GF-D8 (cell line): Measurements from ENCODE around the gene CCDC102B.
"Not testable (repeated sequence)": the region's sequence is repeated elsewhere in the genome, so short reads cannot be mapped to it uniquely, and the experiment has no call there.

Experiments used
- DNase-seq: peaks from one replicate; lab custom pipeline; 2025; lab: John Stamatoyannopoulos, UW

Gene CCDC102B

DNA sequence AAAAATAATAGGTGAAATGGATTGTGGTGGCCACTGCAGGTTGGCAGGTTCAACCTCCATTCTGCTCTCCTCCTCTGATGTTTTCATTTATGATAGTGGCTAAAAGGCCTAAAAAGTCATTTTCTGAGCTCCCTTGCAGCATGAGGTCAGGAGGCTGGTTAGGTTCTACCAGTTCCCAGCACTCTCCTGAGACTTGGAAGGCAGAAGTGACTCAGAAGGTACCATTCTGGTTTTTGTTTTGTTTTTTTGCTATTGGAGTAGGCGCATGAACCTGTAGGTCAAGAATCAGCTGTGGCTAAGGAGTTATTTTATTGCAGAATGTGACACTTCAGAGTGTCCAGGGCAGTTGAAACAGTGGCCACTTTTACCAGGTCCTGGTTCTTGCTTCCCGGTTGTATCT, 181.9 kb downstream of the CCDC102B start:
- DNase-seq: no peak

DNA sequence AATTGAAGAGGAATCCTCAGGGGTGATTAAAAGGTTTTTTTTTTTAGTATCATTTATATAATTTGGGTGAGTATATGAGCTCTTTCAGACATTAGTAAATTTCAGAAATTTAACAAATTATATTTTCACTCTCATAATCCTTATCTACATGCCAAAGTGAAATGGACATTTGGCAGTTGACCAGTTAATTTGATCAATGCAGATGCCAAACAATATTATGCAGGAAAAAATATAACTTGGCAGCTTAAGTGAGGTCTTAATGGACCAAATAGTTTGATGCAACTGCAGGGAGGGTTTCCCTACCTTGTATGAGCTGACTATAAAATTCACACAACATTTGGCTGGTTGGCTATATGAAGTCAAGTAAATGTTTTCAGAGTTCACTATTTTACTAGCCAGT, 185.2 kb downstream of the CCDC102B start:
- DNase-seq: no peak

DNA sequence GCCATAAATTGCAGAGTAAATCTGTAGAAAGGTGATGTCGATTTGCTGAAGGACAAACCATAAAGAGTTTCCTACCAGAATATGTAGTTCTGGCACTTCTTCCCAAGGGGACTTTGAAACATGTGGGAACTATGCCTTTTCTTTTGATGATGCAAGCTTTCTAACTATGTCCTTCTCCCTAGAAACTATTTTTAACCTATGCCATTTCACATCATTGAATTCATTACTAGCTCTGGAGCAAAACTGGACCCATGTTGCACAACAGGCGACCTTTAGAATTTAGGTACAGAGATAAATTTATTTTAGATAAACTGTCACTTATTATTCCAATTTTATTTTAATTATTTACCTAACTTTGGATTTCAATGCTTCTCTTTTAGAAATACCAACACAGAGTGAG, 186.5 kb downstream of the CCDC102B start:
- no peak for DNase-seq

DNA sequence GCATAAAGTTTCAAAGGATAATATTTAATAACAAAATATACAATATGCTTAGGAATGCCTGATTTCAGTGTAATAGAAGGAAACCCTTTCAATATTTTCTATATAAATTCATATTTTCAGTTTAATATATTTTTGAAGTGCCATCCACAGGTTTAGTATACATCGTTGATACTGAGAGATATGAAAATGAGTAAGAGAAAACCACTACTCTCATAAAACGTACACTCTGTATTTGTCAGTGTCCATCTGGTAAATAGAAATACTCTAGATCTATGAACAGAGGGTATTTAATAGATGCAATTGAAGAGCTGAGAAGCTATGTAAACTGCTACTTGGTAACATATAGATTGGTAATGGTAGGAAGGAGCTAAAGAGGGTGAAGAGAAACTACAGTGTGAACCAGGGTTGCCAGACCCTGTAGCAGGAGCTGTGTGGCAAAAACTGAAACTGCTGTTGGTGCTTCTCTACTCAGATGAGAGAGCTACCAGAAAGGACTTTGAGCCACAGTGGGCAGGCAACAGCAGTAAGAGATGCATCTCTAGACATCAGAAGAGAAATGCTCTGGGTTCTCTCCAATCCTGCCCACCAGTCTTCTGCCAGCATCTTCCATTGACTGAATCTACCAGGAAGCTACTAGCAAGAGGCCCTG, 187.4 kb downstream of the CCDC102B start:
- no peak for DNase-seq

DNA sequence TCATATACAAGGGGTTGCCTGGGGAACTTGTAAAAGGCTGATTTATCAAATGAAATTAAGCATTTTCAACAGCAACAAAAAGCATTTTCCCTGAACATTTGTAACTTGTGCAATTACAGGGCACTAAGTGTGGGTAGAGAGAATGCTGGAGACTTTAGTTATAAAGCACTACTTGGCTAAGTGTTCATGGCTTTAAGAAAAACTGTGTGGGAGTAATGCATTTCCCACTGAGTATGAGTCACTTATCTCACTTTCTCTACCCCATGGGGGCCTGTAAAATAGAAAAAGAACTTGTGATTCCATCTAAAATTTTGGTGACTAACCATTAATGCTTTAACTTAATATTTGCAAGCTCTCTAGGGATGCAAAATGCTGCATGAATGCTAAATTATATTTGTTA, 193.4 kb downstream of the CCDC102B start:
- no peak for DNase-seq

DNA sequence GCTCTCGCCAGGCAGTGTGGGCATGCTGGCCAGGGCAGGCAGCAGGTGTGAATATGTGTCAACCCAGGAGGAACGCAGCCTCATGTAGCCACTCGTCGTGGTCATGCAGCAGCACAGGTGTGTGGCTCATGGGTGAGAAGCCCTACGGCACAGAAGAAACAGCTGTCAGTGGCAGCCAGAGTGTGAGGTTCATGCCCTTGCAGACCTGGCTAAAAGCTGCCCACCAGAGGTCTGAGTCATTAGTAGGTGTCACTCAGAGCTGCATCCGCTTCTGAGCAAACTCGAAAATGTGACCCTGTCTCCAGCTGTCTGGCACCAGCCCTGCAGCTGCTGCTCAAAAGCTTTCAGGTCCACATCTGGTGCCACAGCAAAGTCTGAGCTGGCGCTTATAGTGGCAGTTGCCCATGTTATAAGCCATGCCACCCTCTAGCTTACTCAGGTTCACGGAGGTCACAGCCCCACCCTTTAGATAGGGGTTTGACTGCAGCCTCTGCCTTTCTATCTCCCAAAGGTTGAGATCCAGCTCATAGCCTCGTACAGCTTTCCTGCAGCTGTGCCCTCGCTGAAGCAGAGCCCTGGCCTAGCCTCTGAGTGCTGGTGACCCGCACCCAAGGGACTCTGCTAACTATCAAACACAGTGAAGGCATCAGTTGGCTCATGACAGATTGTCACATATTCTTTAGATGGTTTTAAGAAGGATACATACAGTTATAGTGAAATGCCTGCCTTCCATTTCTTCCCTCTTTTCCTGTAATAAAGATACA, 195.0 kb downstream of the CCDC102B start:
- DNase-seq: no peak

DNA sequence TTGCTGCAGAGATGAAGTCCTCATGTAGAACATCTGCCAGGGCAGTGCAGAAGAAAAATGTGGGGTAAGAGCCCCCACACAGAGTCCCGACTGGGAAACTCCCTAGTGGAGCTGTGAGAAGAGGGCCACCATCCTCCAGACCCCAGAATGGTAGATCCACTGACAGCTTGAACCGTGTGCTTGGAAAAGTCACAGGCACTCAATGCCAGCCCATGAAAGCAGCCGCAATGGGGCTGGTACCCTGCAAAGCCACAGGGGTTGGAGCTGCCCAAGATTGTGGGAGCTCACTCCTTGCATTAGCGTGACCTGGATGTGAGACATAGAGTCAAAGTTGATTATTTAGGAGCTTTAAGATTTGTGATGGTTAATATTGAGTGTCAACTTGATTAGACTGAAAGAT, 197.8 kb downstream of the CCDC102B start:
- DNase-seq: no peak

DNA sequence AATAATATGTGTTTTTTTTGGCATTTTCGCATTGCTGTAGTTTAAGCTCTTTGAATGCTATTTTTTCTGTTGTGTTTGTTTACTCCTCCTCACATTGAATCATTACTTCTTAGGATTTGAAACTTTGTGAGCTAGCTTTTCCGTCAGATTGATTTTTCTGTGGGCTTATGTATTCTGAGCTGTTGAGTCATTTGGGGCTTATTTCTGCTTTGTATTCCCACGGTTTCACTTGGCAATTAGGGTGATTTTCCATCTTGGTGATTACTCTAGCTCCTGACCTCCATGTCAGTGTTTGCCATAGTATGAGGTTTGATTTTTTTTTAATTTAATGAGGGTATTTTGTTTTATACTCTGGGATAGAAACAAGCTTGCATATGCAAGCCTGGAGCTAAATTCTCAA, 200.0 kb downstream of the CCDC102B start:
- no peak for DNase-seq

DNA sequence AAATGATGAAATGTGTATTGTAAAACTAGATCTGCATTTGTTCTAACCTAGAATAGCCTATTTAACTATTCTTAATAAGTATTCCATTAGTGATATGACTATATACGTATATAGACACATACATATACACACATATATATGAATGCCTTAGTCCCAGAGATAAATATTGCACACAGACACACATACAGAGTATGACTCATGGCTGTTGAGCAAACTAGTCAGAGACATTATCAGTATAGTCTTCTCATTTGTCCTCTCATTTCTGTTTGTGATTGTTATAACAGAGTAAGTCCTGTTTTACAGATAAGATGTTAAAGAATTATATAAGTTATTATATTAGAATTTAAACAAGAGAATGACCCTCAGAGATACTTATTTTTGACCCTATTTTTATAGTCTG, 202.5 kb downstream of the CCDC102B start:
- no peak for DNase-seq

DNA sequence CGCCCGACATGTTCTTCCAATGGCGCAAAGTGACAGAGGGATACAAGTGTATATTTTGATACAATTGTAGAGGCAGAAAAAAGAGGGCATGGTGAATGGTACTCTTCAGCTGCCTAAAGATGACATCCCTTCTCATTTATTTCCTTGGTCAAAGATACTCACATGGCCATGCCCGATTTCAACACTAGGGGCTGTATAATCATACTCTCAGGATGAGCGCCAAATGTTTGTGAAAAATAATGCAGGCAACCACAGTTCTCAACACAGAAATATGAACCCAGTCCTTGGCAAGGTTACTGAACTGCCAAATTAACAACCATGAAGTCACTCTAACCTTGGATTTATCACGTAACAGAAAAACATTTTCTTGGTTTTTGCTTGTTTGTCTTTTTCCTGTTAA, 204.4 kb downstream of the CCDC102B start:
- DNase-seq: no peak

DNA sequence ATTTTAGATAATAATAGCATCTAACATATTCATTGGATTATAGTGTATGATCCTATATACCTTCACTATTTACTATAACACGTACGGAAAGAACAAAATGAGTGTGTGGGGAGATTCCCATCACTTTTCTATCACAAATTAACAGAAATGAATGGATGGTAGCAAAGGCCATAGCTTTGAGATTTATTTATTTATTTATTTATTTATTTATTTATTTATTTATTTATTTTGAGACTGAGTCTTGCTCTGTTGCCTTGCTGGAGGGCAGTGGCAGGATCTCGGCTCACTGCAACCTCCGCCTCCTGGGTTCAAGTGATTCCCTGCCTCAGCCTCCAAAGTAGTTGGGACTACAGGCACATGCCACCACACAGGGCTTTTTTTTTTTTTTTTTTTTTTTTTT, 208.3 kb downstream of the CCDC102B start:
- not testable (repeated sequence) for DNase-seq

DNA sequence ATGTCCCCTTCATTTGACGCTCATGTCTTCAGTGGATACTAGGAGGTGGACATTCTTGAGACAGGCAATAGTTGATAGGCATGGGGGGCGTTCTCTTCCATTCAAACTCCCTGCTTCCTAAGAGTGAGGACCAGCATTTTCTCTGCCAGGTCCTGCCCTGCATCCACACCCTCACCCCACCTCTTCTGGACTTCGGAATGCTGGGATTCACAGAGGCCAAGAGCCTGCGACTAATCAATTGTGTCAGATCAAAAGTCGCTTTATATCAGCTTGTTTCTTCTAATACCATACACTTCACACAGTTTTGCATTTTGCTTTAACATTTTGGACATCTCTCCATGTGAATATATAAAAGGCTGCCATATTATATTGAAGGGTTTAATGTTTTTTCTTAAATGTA, 210.7 kb downstream of the CCDC102B start:
- no peak for DNase-seq

DNA sequence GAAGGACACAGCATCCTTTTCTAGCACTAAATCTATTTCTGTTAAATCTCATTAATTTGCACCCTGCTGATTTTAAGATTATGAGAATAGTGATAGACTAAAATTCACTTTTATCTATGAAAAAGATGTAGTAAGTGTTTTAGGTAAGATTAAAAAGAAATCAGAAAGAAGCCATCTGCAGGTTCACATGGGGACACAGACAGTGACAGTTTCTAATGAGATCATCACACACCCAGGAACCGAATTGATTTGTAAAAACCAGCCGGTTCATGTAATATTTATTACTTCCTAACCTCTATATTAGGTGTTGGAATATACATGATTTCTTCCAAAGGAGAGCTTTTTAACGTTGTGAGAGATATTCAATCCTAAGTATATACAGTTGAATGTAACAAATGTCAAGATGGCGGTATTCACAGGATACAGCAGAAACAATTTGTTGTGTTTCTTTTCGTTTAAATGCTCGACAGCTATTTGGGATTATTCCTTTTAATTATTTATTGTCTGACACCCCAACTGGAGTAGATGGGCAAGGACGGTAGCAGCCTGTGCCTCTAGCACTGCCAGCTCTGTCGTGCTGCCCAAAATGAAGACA, 223.4 kb downstream of the CCDC102B start:
- DNase-seq: no peak

DNA sequence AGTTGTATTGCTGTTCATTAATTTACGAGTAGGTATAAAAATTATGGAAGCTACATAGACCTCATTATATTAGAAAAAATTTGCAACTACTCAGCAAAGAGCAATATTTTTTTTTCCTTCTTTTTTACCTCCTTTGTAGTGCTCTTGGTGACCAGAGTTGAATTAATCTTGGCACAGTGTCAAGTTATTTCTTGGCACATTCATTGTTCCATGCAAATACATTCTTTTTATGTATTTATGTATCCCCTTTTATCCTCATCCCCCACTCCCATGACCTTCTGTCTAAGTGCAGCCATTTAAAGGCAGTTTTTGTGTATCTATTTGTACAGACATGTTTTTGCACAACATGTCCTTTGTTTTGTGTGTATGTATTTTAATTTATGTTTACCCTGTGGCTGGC, 224.5 kb downstream of the CCDC102B start:
- no peak for DNase-seq

DNA sequence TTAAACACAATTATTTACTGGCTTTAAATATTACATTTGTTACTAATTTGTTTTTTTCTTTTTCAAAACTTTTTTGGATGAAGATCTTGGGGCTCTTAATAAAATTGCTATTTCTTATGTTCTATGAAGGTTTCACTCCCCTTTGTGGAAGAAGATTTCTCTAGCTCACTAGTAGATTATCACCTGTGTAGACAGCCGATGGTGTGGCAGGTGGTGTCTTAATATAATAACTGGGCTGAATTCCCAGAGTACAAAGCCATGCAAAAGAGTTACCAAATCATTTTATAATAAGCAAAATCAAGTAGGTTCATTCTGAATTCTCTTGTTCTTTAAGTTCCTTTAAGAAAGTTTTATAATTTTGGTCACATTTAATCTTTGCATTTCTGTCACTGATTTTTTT, 233.7 kb downstream of the CCDC102B start:
- DNase-seq: no peak

DNA sequence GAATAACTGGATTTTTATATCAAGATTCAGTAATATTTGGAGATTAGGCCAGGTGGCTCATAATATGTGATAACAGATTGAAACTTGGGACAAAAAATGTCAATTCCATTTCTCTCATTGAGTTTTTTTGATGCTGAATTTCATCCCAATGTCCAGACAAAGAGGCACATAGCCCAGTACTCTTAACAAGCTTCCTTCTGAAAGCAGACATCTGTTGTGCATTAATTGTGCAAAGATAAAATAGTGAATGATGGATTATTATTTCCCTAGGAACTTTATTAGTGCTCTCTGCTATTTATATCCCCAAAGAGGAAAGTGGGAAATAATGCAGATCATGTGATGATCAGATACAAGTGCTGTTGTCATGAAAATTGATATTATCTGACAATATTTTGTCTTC, 234.1 kb downstream of the CCDC102B start:
- DNase-seq: no peak

DNA sequence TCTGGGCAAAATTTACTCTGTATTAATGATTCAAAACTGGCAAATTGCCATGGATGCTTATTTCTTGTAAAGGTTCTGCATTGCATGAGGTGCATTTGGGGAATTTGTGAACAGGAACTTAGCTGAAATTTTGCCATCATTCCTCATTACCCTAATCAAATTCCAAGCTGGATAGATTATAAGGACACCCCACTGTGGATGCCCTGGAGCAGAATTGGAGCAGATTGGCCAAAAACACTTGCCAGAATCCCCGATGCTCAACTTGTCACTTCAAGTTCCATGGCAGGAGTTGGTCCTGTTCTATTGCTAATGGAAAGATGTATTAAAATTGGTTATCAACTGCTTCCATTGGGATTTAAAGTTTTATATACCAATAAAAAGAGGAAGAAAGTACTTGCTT, 237.9 kb downstream of the CCDC102B start:
- no peak for DNase-seq

DNA sequence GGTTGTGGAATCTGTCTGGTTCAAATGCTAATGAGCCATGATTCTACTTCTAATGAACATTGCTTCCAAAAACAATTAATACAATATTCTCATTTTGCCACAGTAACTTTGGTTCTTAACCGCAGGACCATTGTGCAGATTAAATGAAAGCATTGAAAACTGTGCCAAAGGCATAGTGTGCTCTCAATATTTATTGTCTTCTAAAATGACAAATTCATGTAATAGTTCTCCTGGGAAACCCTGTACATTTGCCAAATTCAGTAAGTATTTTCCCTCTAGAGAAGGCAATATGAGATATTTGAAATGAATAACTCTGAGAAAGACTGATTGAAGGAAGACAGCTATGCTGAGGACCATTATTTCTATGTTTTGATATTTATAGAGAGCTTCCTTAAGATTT, 246.3 kb downstream of the CCDC102B start:
- no peak for DNase-seq

DNA sequence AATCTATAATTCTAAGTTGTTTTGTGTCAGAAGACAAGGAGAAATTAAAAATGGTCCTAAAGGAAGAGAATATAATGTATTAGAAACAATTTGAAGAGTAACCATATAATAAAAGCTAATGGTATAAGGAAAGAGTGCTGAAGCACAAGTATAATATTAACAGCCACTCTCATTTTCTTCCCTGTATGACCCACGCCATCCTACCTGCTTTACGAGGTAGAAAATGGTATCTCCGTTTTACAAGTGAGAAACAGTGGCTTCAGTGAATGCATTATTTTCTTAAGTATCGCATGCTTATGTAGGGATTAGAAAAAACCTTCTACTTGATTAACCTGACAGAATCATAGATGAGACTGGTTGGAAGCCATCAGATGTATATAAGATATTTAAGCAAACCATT, 266.2 kb downstream of the CCDC102B start:
- no peak for DNase-seq

DNA sequence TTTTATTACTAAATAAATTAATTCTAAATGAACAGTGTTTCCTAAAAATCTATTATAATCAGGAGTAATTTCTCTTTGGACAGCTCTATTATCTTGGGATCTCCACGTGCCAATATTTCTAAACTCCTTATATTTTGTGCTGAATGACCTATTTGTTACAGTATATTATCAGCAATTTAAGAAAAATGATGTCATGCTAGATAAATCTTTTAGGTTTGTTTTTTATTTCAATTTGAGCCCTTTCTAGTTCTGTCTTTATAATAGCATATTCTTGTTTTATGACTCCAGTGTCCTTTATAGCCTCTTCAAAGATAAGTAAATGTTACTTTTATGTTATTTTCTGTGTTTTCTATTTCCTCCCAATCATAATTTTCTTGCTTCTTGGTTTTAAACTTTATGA, 269.2 kb downstream of the CCDC102B start:
- no peak for DNase-seq

DNA sequence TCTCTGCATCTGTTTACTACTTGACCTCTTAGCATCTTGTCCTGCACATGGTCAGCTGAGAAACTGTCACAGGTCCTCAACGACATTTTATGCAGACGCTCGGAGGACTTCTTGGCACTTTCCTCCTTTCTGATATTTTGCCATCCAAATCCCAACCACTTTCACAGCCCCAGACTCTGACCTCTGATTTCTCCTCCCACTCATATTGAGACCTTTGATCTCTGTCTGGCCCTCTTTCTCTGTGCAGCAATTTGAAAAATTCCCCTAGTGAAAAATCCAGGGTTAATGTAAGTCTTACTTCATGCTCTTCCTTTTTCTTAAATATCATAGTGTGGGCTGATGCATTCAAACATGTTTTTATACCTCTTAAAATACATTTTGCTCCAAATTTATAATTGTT, 273.8 kb downstream of the CCDC102B start:
- DNase-seq: no peak

DNA sequence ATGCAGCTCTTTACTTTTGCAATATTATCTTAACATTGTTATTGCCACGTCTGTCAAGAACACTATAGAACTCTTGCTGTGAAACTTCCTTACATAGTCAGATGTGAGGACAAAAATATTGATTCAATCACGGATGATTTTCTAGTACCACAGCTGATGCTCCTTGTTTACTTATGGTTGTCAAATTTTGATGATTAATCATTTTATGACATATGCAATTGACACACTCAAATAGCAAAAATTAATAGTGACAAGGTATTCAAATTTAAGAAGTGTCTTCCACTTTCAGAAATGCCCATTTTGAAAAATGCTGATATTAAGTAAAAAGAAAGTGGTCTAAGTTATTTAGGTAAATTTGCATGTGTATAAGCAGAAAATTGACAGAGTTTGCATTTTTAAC, 284.0 kb downstream of the CCDC102B start:
- no peak for DNase-seq

DNA sequence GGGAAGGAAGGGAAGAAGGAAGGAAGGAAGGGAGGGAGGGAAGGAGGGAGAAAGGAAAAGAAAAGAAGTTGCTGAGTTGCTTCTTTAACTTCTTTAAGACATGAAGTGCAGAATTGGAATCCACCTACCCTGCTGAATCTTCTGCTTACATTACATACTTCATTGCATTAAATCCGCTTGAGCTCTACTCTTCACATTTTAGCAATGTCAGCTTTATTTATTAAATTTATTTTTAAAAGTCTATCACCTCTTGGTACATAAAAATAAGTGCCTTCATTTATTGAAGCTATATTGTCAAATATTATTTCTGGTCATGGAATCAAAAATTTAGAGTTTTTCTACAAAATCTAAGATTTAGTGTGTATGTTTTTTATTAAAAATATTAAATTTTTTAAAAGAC, 284.6 kb downstream of the CCDC102B start:
- no peak for DNase-seq

DNA sequence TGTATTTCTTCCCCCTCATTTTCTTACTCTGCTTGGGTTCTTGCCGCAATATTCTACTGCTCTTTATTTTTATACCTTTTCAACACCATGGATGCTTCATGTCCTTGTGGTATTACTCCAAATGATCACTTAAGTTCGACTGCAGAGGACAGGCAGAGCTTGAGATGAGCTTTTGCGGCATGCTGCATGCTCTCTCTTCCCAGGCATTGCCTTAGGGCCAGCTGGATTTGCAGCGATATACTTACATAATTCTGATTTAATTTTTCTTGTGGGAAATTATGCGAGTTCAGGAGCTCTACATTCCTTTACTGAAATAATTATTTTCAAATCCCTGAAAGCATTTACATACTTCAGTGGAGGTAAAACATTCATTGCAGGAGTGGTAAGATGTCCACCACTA, 288.1 kb downstream of the CCDC102B start:
- DNase-seq: no peak
